Measurements from ENCODE around the gene SUGP1. TPM values are rescaled to one million over a fixed set of nuclear protein-coding genes. Genes with fewer than 3 reads are reported as not detected.

The SUGP1 gene
- total RNA-seq, 2 experiments from 2014 or later, result 49.4 to 62.0 TPM

- intact Hi-C loops (cut with DNase I, micrococcal nuclease), result no loop called here
Observed at GRCh38 chr19:19316082-19316481, 4.2 kb downstream of the SUGP1 start.

GRCh38 chr19:19315444-19315843 lies 4.9 kb downstream of the SUGP1 start:
- Mint-ChIP-seq H3K27ac (no peak overlapping the region), H3K9me3 (ENCODE audit: low read depth) (no peaks in the 10 kb centered on the region), H3K27me3 (no peaks in the 10 kb centered on the region), H3K4me1 (peaks cover 19% of the 10 kb centered on the region), H3K36me3 (ENCODE audit: low read depth) (peaks cover 20% of the 10 kb centered on the region), H3K4me3 (no peak overlapping the region)
- intact Hi-C loops (cut with DNase I, micrococcal nuclease), result no loop called here
- CTCF ChIA-PET, result interaction anchor here (1.0 to 1.2 kb wide), 2 partner anchors 8 to 170 kb away, joined by 3 to 6 read pairs; no protein-coding TSS in a partner anchor
- POLR2A ChIA-PET, result no interaction called here
- DNase-seq (peak; percentile 27), ATAC-seq (no peak)

More at GRCh38 chr19:19316082-19316481, 4.2 kb downstream of the SUGP1 start:
- Mint-ChIP-seq H3K27me3 (no peaks in the 10 kb centered on the region), H3K4me1 (peaks cover 19% of the 10 kb centered on the region), H3K9me3 (ENCODE audit: low read depth) (no peaks in the 10 kb centered on the region), H3K36me3 (ENCODE audit: low read depth) (peaks cover 18% of the 10 kb centered on the region), H3K27ac (no peak overlapping the region), H3K4me3 (no peak overlapping the region)
- no peak for ATAC-seq
- DNase-seq, result no peak
- POLR2A ChIA-PET, result interaction anchor here (1.0 kb wide), 1 partner anchor 58 kb away, joined by 5 read pairs; no protein-coding TSS in a partner anchor
- CTCF ChIA-PET, result interaction anchor here (1.0 to 1.2 kb wide), 2 partner anchors 8 to 170 kb away, joined by 3 to 6 read pairs; no protein-coding TSS in a partner anchor

- Mint-ChIP-seq H3K27me3 (no peaks in the 10 kb centered on the region), H3K36me3 (ENCODE audit: low read depth) (peaks cover 34% of the 10 kb centered on the region), H3K9me3 (ENCODE audit: low read depth) (no peaks in the 10 kb centered on the region), H3K4me1 (peaks cover 3% of the 10 kb centered on the region), H3K27ac (no peak overlapping the region), H3K4me3 (no peak overlapping the region)
- DNase-seq, result no peak
- ChIA-PET POLR2A (no interaction called here), CTCF (interaction anchor here (0.6 kb wide), 1 partner anchor 73 kb away, joined by 3 read pairs; no protein-coding TSS in a partner anchor)
- intact Hi-C loops (cut with DNase I, micrococcal nuclease), result no loop called here
- no peak for ATAC-seq
Observed at GRCh38 chr19:19308373-19308772, 11.9 kb downstream of the SUGP1 start.

- POLR2A ChIA-PET, result no interaction called here
- no peak for ATAC-seq
- no peaks in the 10 kb centered on the region for H3K4me1 Mint-ChIP-seq
- intact Hi-C loops (cut with DNase I, micrococcal nuclease), result no loop called here
- H3K9me3 Mint-ChIP-seq (ENCODE audit: low read depth), result no peaks in the 10 kb centered on the region
- H3K36me3 Mint-ChIP-seq (ENCODE audit: low read depth), result peaks cover 33% of the 10 kb centered on the region
- no peaks in the 10 kb centered on the region for H3K27me3 Mint-ChIP-seq
- no peak overlapping the region for H3K27ac Mint-ChIP-seq
- no peak overlapping the region for H3K4me3 Mint-ChIP-seq
- CTCF ChIA-PET, result no interaction called here
- DNase-seq, result no peak
Observed at GRCh38 chr19:19306191-19306590, 14.1 kb downstream of the SUGP1 start.

- CTCF ChIA-PET, result no interaction called here
- ATAC-seq (no peak), DNase-seq (no peak)
- Mint-ChIP-seq H3K36me3 (ENCODE audit: low read depth) (peaks cover 35% of the 10 kb centered on the region), H3K4me1 (no peaks in the 10 kb centered on the region), H3K9me3 (ENCODE audit: low read depth) (no peaks in the 10 kb centered on the region), H3K27me3 (no peaks in the 10 kb centered on the region), H3K4me3 (no peak overlapping the region), H3K27ac (no peak overlapping the region)
- intact Hi-C loops (cut with DNase I, micrococcal nuclease), result no loop called here
- POLR2A ChIA-PET, result no interaction called here
Observed at GRCh38 chr19:19305696-19306095, 14.6 kb downstream of the SUGP1 start.

- DNase-seq (no peak), ATAC-seq (no peak)
- Mint-ChIP-seq H3K36me3 (ENCODE audit: low read depth) (peaks cover 31% of the 10 kb centered on the region), H3K9me3 (ENCODE audit: low read depth) (no peaks in the 10 kb centered on the region), H3K4me3 (no peak overlapping the region), H3K27me3 (no peaks in the 10 kb centered on the region), H3K4me1 (no peaks in the 10 kb centered on the region), H3K27ac (no peak overlapping the region)
- POLR2A ChIA-PET, result no interaction called here
- intact Hi-C loops (cut with DNase I, micrococcal nuclease), result no loop called here
- CTCF ChIA-PET, result interaction anchor here (1.2 kb wide), 1 partner anchor 80 kb away, joined by 3 read pairs; no protein-coding TSS in a partner anchor
Observed at GRCh38 chr19:19305066-19305465, 15.2 kb downstream of the SUGP1 start.

- intact Hi-C loops (cut with DNase I, micrococcal nuclease), result no loop called here
Observed at GRCh38 chr19:19304186-19304965, 15.9 kb downstream of the SUGP1 start.

GRCh38 chr19:19303411-19303810 lies 16.9 kb downstream of the SUGP1 start:
- DNase-seq, result no peak
- Mint-ChIP-seq H3K27ac (no peak overlapping the region), H3K4me3 (no peak overlapping the region), H3K9me3 (ENCODE audit: low read depth) (no peaks in the 10 kb centered on the region), H3K4me1 (no peaks in the 10 kb centered on the region), H3K36me3 (ENCODE audit: low read depth) (peaks cover 23% of the 10 kb centered on the region), H3K27me3 (no peaks in the 10 kb centered on the region)
- no peak for ATAC-seq
- intact Hi-C loops (cut with DNase I, micrococcal nuclease), result no loop called here
- CTCF ChIA-PET, result interaction anchor here (0.7 kb wide), 1 partner anchor 127 kb away, joined by 3 read pairs; no protein-coding TSS in a partner anchor
- POLR2A ChIA-PET, result no interaction called here

More at GRCh38 chr19:19304186-19304965, 15.9 kb downstream of the SUGP1 start:
- ATAC-seq (no peak), DNase-seq (no peak)
- ChIA-PET POLR2A (no interaction called here), CTCF (interaction anchor here (0.7 to 1.2 kb wide), 3 partner anchors 79 to 129 kb away, joined by 3 read pairs; no protein-coding TSS in a partner anchor)
- Mint-ChIP-seq H3K4me1 (no peaks in the 10 kb centered on the region), H3K4me3 (no peak overlapping the region), H3K27ac (no peak overlapping the region), H3K9me3 (ENCODE audit: low read depth) (no peaks in the 10 kb centered on the region), H3K36me3 (ENCODE audit: low read depth) (peaks cover 27% of the 10 kb centered on the region), H3K27me3 (no peaks in the 10 kb centered on the region)

GRCh38 chr19:19300613-19301012 lies 19.7 kb downstream of the SUGP1 start:
- ChIA-PET POLR2A (no interaction called here), CTCF (no interaction called here)
- Mint-ChIP-seq H3K9me3 (ENCODE audit: low read depth) (no peaks in the 10 kb centered on the region), H3K27me3 (no peaks in the 10 kb centered on the region), H3K4me1 (no peaks in the 10 kb centered on the region), H3K27ac (no peak overlapping the region), H3K36me3 (ENCODE audit: low read depth) (peaks cover 18% of the 10 kb centered on the region), H3K4me3 (no peak overlapping the region)
- no peak for DNase-seq
- intact Hi-C loops (cut with DNase I, micrococcal nuclease), result no loop called here
- ATAC-seq, result no peak

- no peaks in the 10 kb centered on the region for H3K4me1 Mint-ChIP-seq
- CTCF ChIA-PET, result interaction anchor here (0.7 kb wide), 1 partner anchor 79 kb away, joined by 4 read pairs; no protein-coding TSS in a partner anchor
- H3K9me3 Mint-ChIP-seq (ENCODE audit: low read depth), result no peaks in the 10 kb centered on the region
- ATAC-seq (no peak), DNase-seq (no peak)
- no peak overlapping the region for H3K4me3 Mint-ChIP-seq
- intact Hi-C loops (cut with DNase I, micrococcal nuclease), result no loop called here
- H3K36me3 Mint-ChIP-seq (ENCODE audit: low read depth), result peaks cover 28% of the 10 kb centered on the region
- POLR2A ChIA-PET, result no interaction called here
- no peaks in the 10 kb centered on the region for H3K27me3 Mint-ChIP-seq
- H3K27ac Mint-ChIP-seq, result no peak overlapping the region
Observed at GRCh38 chr19:19297759-19298158, 22.6 kb downstream of the SUGP1 start.

- DNase-seq (no peak), ATAC-seq (no peak)
- no peaks in the 10 kb centered on the region for H3K27me3 Mint-ChIP-seq
- peaks cover 33% of the 10 kb centered on the region for H3K36me3 Mint-ChIP-seq (ENCODE audit: low read depth)
- intact Hi-C loops (cut with DNase I, micrococcal nuclease), result no loop called here
- no peaks in the 10 kb centered on the region for H3K4me1 Mint-ChIP-seq
- ChIA-PET POLR2A (no interaction called here), CTCF (interaction anchor here (0.7 kb wide), 1 partner anchor 80 kb away, joined by 4 read pairs; no protein-coding TSS in a partner anchor)
- no peaks in the 10 kb centered on the region for H3K9me3 Mint-ChIP-seq (ENCODE audit: low read depth)
- no peak overlapping the region for H3K4me3 Mint-ChIP-seq
- H3K27ac Mint-ChIP-seq, result no peak overlapping the region
Observed at GRCh38 chr19:19296953-19297689, 23.2 kb downstream of the SUGP1 start.
